ENCODE results near the gene MX2. TPM values are rescaled to one million over a fixed set of nuclear protein-coding genes. Genes with fewer than 3 reads are reported as not detected.

The MX2 gene
- total RNA-seq, 2 donors from 2014 or later, result 1.7 to 4.9 TPM

DNA sequence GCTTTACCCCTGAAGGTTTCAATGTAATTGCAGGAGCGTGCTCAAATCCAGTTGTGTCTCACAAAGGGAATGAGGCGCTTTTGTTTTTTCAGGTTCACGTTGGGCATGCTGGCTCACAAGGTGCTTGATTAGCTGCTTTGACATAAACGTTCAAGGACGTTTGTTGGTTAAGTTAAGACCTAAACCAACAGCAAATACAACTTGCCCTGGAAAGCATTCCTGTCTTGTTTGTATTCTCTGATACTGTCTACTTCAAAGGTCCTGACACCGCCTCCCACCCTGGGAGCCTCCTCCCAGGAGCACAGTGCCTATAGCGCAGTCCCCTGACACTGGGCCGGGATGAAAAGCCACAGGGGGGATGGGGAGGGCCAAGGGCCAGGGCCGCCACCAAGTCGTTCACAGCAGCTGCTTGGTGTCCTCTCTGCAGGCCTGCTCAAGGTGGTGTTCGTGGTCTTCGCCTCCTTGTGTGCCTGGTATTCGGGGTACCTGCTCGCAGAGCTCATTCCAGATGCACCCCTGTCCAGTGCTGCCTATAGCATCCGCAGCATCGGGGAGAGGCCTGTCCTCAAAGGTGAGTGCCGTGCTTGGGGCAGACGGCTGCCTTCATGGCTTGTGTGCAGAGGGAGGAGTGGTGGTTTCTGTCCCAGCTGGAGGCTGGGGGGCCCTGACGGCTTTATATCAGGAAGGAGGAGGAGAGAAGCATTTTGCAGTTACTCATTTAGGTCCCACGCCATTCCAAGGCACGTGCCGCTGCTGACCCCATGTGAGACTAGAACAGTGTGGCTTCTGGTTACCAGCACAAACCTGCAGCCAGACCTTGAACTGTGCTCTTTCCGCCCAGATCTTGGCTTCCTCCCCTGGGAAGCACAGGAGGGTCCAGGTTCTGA lies 39.1 kb upstream of the MX2 start:
- WGBS, result 74% methylated on average over 23 of the region's 23 CpGs
- DNase-seq (ENCODE audit: low spot score), result no peak
- TF ChIP-seq POLR2AphosphoS5 (IDR thresholded peaks at IDR 0.05) (no peak), POLR2A (IDR thresholded peaks at IDR 0.05) (no peak)
- TF ChIP-seq, protein P1, sequence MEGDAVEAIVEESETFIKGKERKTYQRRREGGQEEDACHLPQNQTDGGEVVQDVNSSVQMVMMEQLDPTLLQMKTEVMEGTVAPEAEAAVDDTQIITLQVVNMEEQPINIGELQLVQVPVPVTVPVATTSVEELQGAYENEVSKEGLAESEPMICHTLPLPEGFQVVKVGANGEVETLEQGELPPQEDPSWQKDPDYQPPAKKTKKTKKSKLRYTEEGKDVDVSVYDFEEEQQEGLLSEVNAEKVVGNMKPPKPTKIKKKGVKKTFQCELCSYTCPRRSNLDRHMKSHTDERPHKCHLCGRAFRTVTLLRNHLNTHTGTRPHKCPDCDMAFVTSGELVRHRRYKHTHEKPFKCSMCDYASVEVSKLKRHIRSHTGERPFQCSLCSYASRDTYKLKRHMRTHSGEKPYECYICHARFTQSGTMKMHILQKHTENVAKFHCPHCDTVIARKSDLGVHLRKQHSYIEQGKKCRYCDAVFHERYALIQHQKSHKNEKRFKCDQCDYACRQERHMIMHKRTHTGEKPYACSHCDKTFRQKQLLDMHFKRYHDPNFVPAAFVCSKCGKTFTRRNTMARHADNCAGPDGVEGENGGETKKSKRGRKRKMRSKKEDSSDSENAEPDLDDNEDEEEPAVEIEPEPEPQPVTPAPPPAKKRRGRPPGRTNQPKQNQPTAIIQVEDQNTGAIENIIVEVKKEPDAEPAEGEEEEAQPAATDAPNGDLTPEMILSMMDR (IDR thresholded peaks at IDR 0.05), result no peak
- no peaks in the 10 kb centered on the region for H3K27me3 ChIP-seq (replicated peaks; ENCODE audit: insufficient read depth)
- H3K4me1 ChIP-seq (replicated peaks), result peaks cover 18% of the 10 kb centered on the region
- no peaks in the 10 kb centered on the region for H3K9me3 ChIP-seq
- no peak overlapping the region for H3K4me3 ChIP-seq
- H3K27ac ChIP-seq, result peak overlapping the region; percentile 72 to 81
- intact Hi-C loops (cut with DNase I), result no loop called here
- no peaks in the 10 kb centered on the region for H3K36me3 ChIP-seq

DNA sequence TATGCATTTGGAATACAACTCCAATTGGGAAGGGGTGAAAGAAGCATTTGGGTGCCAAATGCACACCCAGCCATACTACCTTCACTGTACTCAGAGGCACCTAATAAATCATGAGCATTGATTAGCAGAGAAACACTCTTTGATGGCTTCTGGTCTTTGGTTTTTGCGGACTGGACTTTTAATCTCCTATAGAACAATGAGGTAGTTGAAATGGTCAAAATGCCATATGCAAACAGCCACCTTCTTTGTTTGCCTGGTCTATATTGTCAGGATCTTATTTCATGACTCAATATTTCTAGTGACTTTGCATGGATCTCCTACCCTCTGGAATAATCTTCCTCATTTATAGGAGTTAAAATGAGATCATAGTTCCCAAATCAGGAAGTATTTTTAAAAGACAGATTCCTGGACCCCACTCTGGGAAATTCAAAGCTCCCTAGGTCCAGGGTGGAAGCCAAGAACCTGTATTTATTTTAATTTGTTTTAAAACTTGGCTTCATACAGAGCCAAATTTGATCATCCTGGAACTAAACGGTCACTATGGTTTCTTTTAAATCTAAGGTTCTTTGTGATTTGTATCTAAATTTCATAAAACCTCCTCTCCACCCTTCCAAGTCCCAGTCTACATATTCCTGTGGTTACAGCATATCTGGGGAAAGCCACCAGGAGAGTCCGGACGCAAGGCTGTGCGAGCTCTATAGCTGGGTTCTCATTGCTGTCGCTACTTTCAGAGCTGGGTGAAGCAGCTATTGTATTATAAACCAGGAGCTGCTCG lies 36.5 kb upstream of the MX2 start:
- Histone ChIP-seq H3K27ac (peak overlapping the region; percentile 32 to 40), H3K36me3 (no peaks in the 10 kb centered on the region), H3K27me3 (replicated peaks; ENCODE audit: insufficient read depth) (no peaks in the 10 kb centered on the region), H3K4me1 (replicated peaks) (peaks cover 18% of the 10 kb centered on the region), H3K4me3 (no peak overlapping the region), H3K9me3 (no peaks in the 10 kb centered on the region)
- 49% methylated on average over 7 of the region's 7 CpGs for WGBS
- TF ChIP-seq, protein P1 (IDR thresholded peaks at IDR 0.05), result no peak
- TF ChIP-seq POLR2AphosphoS5 (IDR thresholded peaks at IDR 0.05), result no peak
- no peak for TF ChIP-seq POLR2A (IDR thresholded peaks at IDR 0.05)
- intact Hi-C loops (cut with DNase I), result no loop called here
- no peak for DNase-seq (ENCODE audit: low spot score)

DNA sequence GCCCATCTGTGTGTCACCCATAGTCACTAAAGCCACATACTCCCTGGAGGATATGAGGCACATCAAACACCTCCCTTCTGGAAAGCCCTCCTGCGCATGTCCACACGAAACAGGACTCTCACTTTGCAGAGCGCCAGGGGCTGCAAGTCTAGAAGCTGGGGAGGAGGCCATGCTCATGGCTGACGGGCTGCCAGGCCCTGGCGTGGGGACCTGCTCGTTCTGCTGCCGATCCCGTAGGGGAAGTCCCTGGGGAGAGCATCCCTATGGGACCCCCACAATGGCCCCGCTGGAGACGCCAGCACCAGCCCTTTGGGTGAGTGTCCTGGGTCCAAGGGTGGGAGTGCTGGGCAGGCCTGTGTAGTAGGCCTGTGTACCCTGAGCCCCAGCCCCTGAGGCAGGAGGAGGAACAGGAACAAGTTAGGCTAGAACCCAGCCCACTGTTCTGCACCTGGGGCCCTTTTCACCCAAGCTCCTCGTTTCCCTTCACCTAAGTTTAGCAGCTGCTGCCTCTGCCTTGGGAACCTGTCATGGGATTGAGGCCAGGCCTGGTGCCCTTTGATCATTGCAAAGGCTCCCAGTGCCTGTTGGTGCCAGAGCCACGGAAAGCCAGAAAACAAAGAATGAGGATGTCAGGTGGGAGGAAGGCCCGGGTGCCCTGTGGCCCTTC lies 35.3 kb upstream of the MX2 start:
- Histone ChIP-seq H3K9me3 (no peaks in the 10 kb centered on the region), H3K36me3 (no peaks in the 10 kb centered on the region), H3K27me3 (replicated peaks; ENCODE audit: insufficient read depth) (no peaks in the 10 kb centered on the region), H3K4me1 (replicated peaks) (peaks cover 13% of the 10 kb centered on the region), H3K27ac (peak overlapping the region in 1 of 2 donors; percentile 40), H3K4me3 (no peak overlapping the region)
- intact Hi-C loops (cut with DNase I), result no loop called here
- DNase-seq (ENCODE audit: low spot score), result no peak
- WGBS, result 78% methylated on average over 13 of the region's 13 CpGs
- TF ChIP-seq, protein P1 (IDR thresholded peaks at IDR 0.05), result no peak
- no peak for TF ChIP-seq POLR2A (IDR thresholded peaks at IDR 0.05)
- no peak for TF ChIP-seq POLR2AphosphoS5 (IDR thresholded peaks at IDR 0.05)

DNA sequence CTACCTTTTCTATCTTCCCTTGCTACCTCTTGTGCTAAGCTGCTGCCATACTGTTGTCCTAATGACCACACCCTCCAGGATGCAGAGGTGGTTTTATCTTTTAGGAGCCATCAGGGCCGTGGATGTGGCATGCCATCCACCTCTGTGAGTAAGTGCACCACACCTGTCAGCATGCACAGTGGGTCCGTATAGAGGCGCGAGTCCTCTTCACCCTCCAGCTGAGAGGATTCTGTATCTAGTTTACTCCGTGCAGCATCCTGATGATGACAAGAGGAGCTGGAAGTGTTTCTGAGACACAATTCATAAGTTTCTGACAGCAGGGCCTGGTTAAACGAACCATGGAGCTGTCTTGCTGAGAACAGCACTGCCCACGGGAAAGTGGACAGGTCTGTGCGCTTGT lies 34.1 kb upstream of the MX2 start:
- no peak for DNase-seq (ENCODE audit: low spot score)
- intact Hi-C loops (cut with DNase I), result no loop called here
- Histone ChIP-seq H3K4me1 (replicated peaks) (peaks cover 5% of the 10 kb centered on the region), H3K36me3 (no peaks in the 10 kb centered on the region), H3K27ac (no peak overlapping the region), H3K4me3 (no peak overlapping the region), H3K27me3 (replicated peaks; ENCODE audit: insufficient read depth) (no peaks in the 10 kb centered on the region), H3K9me3 (no peaks in the 10 kb centered on the region)
- TF ChIP-seq POLR2A (IDR thresholded peaks at IDR 0.05) (no peak), POLR2AphosphoS5 (IDR thresholded peaks at IDR 0.05) (no peak)
- TF ChIP-seq, protein P1 (IDR thresholded peaks at IDR 0.05), result no peak
- 92% methylated on average over 8 of the region's 8 CpGs for WGBS
